GM18520 (cell line): ENCODE measurements around the gene HDAC3.
"Not testable (repeated sequence)": the region's sequence is repeated elsewhere in the genome, so short reads cannot be mapped to it uniquely, and the experiment has no call there.

Source experiments
- ATAC-seq: cut with Tn5 transposase; IDR thresholded peaks from one replicate; pipeline ENCODE4 v1.9.1; 2021; ENCODE audit not compliant: unreplicated experiment

HDAC3 gene

GRCh38 chr5:141636106-141636412 lies 590 bp downstream of the HDAC3 start:
- no peak for ATAC-seq

GRCh38 chr5:141635646-141636045 lies 1.0 kb downstream of the HDAC3 start:
- ATAC-seq: no peak

- ATAC-seq: no peak
Measured at GRCh38 chr5:141634720-141635119, 1.9 kb downstream of the HDAC3 start.

- ATAC-seq: peak; percentile 70
Measured at GRCh38 chr5:141633871-141634561, 2.6 kb downstream of the HDAC3 start.

- ATAC-seq: no peak
Measured at GRCh38 chr5:141632650-141633049, 4.0 kb downstream of the HDAC3 start.

GRCh38 chr5:141630570-141631140 lies 6.0 kb downstream of the HDAC3 start:
- ATAC-seq: no peak

- no peak for ATAC-seq
Measured at GRCh38 chr5:141628175-141628788, 8.4 kb downstream of the HDAC3 start.

GRCh38 chr5:141623611-141624010 lies 13.0 kb downstream of the HDAC3 start:
- ATAC-seq: no peak

- ATAC-seq: peak; percentile 27
Measured at GRCh38 chr5:141623186-141623585, 13.5 kb downstream of the HDAC3 start.

GRCh38 chr5:141618804-141619554 lies 17.7 kb downstream of the HDAC3 start, which contains the start of gene DIAPH1:
TSS of gene DIAPH1 (minus strand) at chr5:141619000. CDS start at chr5:141618914, 86 bp downstream.
- ATAC-seq: peak; percentile 75

- peak; percentile 9 for ATAC-seq
Measured at GRCh38 chr5:141618030-141618803, 18.4 kb downstream of the HDAC3 start.

- ATAC-seq: no peak
Measured at GRCh38 chr5:141617682-141618029, 19.0 kb downstream of the HDAC3 start.

GRCh38 chr5:141617128-141617527 lies 19.5 kb downstream of the HDAC3 start:
- ATAC-seq: no peak

- ATAC-seq: no peak
Measured at GRCh38 chr5:141615991-141616720, 20.5 kb downstream of the HDAC3 start.

GRCh38 chr5:141613344-141613743 lies 23.3 kb downstream of the HDAC3 start:
- no peak for ATAC-seq

- no peak for ATAC-seq
Measured at GRCh38 chr5:141611289-141611688, 25.4 kb downstream of the HDAC3 start.

- not testable (repeated sequence) for ATAC-seq
Measured at GRCh38 chr5:141609921-141610320, 26.7 kb downstream of the HDAC3 start.

GRCh38 chr5:141609044-141609443 lies 27.6 kb downstream of the HDAC3 start:
- ATAC-seq: no peak

GRCh38 chr5:141608557-141608956 lies 28.1 kb downstream of the HDAC3 start:
- ATAC-seq: no peak

- ATAC-seq: no peak
Measured at GRCh38 chr5:141608046-141608445, 28.6 kb downstream of the HDAC3 start.
